ENCODE data around the gene MFSD2A. TPM values are rescaled to one million over a fixed set of nuclear protein-coding genes. Genes with fewer than 3 reads are reported as not detected.
"Not testable (repeated sequence)": the region's sequence is repeated elsewhere in the genome, so short reads cannot be mapped to it uniquely, and the experiment has no call there.

Gene MFSD2A
- total RNA-seq, 1 donor from 2014 or later = 28.5 TPM

- DNase-seq (ENCODE audit: low spot score) = no peak
Measured at GRCh38 chr1:40003156-40004093, 48.5 kb downstream of the MFSD2A start.

DNA sequence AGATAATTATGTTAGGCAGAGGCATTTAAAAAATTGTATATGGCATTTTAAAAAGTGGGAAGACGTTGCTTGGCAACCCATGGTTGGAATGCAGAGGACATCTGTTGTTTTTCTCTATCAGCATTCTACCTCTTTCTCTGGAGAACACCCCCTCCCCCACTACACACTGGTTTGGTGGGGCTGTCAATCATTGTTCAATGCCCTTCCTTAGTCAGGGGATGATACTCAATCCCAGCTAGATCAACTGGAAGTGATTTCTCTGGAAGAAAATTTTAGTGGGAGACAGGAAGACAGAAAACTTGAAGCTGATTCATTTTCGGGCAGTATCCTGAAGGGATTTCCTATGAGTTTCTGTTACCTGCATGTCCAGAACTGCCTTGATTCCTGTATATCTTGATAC lies 49.9 kb downstream of the MFSD2A start:
- no peak for DNase-seq (ENCODE audit: low spot score)

GRCh38 chr1:40007481-40008034 lies 52.6 kb downstream of the MFSD2A start:
- not testable (repeated sequence) for DNase-seq (ENCODE audit: low spot score)

DNA sequence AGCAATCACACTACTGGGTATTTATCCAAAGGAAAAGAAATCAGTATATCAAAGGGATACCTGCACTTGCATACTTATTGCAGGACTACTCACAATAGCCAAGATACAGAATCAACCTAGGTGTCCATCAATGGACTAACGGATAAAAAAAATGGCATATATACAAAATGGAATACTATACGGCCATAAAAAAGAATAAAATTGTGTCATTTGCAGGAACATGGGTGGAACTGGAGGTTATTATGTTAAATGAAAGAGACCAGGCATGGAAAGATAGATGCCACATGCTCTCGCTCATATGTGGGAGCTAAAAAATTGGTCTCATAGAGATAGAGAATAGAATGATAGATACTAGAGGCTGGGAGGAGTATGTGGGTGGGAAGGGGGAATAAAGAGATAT lies 56.3 kb downstream of the MFSD2A start:
- DNase-seq (ENCODE audit: low spot score) = no peak

GRCh38 chr1:40014253-40014706 lies 59.3 kb downstream of the MFSD2A start:
- DNase-seq (ENCODE audit: low spot score) = no peak

DNA sequence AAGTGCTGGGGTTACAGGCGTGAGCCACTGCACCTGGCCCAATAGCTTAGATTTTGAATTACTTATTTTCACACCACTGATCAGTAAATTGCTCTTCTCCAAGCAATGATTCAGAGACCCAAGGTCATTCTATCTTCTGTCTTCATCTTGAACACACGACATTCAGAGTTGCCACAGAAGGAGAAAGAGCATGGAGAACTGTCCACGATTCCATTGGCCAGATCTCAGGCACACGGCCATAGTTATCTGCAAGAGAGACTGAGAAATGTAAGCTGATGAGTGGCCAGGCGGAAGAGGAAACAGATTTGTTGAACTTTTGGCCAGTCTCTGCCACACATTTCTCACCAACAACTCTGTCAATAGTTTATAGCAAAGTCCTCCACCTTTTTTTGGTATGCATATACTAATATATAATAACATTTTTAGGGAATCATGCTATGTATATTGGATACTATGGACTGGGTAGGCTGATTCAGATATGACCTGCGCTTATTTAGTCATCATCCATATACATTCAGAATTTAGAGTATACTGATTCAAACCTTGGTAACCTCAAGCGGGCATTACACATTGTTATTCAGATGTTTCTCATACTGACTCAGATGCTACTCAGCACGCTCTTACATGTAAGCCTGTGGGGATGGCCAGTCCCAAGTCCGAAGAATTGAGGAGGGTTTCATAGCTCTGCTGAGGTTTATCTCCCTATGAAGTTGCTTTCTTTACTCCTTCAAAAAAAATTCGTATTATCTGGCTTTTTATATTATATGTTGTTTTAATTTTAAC lies 60.1 kb downstream of the MFSD2A start:
- no peak for DNase-seq (ENCODE audit: low spot score)

DNA sequence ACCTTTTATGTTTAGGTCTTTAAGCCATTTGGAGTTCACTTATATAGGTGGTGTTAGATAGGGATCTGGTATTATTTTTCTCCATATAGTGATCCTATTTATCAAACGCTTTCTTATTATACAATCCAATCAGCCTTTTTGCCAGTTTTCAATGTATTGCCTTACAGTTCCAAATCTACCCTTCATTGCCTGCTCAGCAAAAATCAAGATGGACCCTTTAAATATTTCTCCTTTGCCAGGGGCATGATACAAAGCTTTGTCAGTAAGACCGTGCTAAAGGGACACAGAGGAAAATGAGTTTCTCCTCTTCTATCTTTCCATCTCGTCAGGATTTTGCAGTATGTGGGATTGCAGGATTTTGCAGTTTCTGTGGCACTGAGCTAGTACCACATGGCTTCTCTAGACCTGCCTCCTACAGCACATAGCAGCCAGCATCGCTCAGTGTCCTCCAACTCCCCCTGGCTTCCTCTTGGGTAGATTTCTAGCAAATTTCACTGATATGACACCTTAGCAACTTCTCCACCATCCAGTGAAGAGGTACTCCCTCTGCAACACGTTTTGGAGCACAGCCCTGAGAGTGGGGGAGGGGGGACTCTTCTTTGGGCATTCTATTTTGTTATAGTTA lies 63.1 kb downstream of the MFSD2A start:
- no peak for DNase-seq (ENCODE audit: low spot score)

Other genes starting within 250 kb of the MFSD2A start
- gene PPIE, start 216.3 kb upstream of the MFSD2A start, total RNA-seq = 62.4 TPM
- 1.1 TPM for gene OXCT2, start 183.8 kb upstream of the MFSD2A start, total RNA-seq
- gene BMP8B, start 166.3 kb upstream of the MFSD2A start, total RNA-seq = 3.7 TPM
- gene TRIT1, start 71.6 kb upstream of the MFSD2A start, total RNA-seq = 54.0 TPM
- gene MYCL, start 53.2 kb upstream of the MFSD2A start, total RNA-seq = 84.3 TPM
- 351 TPM for gene CAP1, start 85.6 kb downstream of the MFSD2A start, total RNA-seq
- gene PPT1, start 142.1 kb downstream of the MFSD2A start, total RNA-seq = 92.4 TPM
- gene RLF, start 206.2 kb downstream of the MFSD2A start, total RNA-seq = 20.9 TPM

Measured in ureter (tissue), 1 donor.